ENCODE results near the gene OPCML.

GRCh38 chr11:132898676-132899075 is 633.6 kb downstream of the OPCML start:
- TF ChIP-seq CTCF (conservative IDR thresholded peaks at IDR 0.05; ENCODE audit: low read length) (no peak), EZH2phosphoT487 (IDR thresholded peaks at IDR 0.05; ENCODE audit: borderline replicate concordance) (no peak)
